H1 (cell line): ENCODE results near the gene POLN.
A peak's percentile ranks its signal among the peaks of the same experiment; 100 is the strongest.

ENCODE experiments used
- CEBPB ChIP-seq: IDR thresholded peaks from 2 replicates; pipeline ENCODE4 v1.6.1; 2012; ENCODE audit warnings: low read depth, low read length
- CTCF ChIP-seq, 3 experiments: IDR thresholded peaks; 1 replicate in 2 of 3; 2 replicates in 1 of 3; pipeline versions ENCODE4 v1.5.1 to v1.6.1; 2011; ENCODE audit warnings: low read length in 3 of 3, mild to moderate bottlenecking in 3 of 3, inconsistent platforms in 2 of 3, low read depth in 1 of 3, moderate library complexity in 1 of 3; ENCODE audit not compliant: insufficient read depth in 1 of 3; ENCODE audit errors: control extremely low read depth in 1 of 3
- EZH2 ChIP-seq: fragments of 200-600 bp; sonication (generic); IDR thresholded peaks from 2 replicates; pipeline ENCODE4 v1.7.1; 2012; ENCODE audit warnings: low read depth, mild to moderate bottlenecking, moderate library complexity, low read length, inconsistent platforms; ENCODE audit not compliant: severe bottlenecking
- GABPA ChIP-seq: IDR thresholded peaks from 2 replicates; pipeline ENCODE4 v1.6.1; 2011; ENCODE audit warnings: mild to moderate bottlenecking, low read length, moderate library complexity, borderline replicate concordance; ENCODE audit not compliant: insufficient read depth
- POLR2A ChIP-seq, 2 experiments: IDR thresholded peaks; 1 replicate in 1 of 2; 2 replicates in 1 of 2; pipeline ENCODE4 v1.6.1; 2011; ENCODE audit warnings: low read depth in 2 of 2, low read length in 2 of 2, mild to moderate bottlenecking in 2 of 2; ENCODE audit errors: control extremely low read depth in 1 of 2
- POLR2AphosphoS5 ChIP-seq: IDR thresholded peaks from 2 replicates; pipeline ENCODE4 v1.6.1; 2011; ENCODE audit warnings: low read depth, low read length
- SRF ChIP-seq: IDR thresholded peaks from 2 replicates; pipeline ENCODE4 v1.6.1; 2011; ENCODE audit warnings: mild to moderate bottlenecking, low read depth, low read length, moderate library complexity
- TCF12 ChIP-seq: IDR thresholded peaks from 2 replicates; pipeline ENCODE4 v1.6.1; 2011; ENCODE audit warnings: low read depth, mild to moderate bottlenecking, low read length
- ZNF274 ChIP-seq: IDR thresholded peaks from 2 replicates; pipeline ENCODE4 v1.7.0; 2012; ENCODE audit warnings: low read length, borderline replicate concordance; ENCODE audit errors: extremely low read depth

DNA sequence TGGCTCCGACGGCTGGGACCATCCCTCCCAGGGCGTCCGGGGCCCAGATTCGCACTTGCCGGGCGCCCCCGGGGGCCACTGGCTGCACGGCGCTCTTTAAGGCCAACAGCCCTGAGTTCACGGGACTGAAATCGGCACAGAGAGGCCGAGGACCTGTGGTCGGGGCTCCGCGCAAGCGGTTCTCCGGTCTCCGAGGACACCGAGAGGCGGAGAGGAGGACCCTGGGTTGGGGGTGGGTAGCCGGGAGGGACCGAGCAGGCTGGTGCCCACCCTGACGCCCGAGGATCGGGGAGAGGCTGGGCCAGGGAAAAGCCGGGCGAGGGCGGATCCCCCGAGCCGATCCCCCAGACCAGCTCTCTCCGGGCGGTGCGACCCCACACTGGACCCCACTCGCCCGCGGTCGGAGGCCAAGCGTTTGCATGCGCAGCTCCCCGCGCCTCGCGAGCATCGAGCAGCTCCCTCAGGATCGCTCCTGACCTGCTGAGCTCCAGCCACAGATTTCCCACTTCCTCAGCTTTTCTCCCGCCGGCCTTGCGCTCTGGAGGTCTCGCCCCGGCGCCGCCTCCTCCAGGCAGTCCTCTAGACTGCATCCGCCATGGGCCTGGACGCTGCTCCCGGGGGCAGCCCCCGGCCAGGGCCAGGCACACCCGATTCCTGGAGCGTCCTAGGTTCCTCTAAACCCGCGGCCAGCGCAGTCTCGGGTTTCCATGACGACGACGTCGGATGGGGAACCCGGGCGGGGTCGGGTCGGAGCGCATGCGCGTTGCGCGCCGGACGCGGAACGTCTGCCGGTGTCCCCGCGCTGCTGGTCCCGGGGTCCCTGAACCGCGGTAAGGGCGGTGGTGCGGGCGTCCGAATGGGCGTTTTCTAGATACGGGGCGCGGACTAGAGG is 200.4 kb downstream of the POLN start:
- TF ChIP-seq EZH2: peak; percentile 55
- no peak for TF ChIP-seq POLR2A (IDR thresholded peaks at IDR 0.05; ENCODE audit: control extremely low read depth in 1 of 2, low read depth in 2 of 2, low read length in 2 of 2)
- no peak for TF ChIP-seq GABPA
- TF ChIP-seq SRF: no peak
- no peak for TF ChIP-seq POLR2AphosphoS5
- 0 out of 4 replicates have a peak, but pooled peaks of 1 of the 3 experiments have one; percentile 23 for TF ChIP-seq CTCF (IDR thresholded peaks at IDR 0.05; ENCODE audit: control extremely low read depth in 1 of 3, insufficient read depth in 1 of 3, low read depth in 1 of 3, low read length in 3 of 3)
- TF ChIP-seq CEBPB: no peak
- TF ChIP-seq TCF12: no peak
- no peak for TF ChIP-seq ZNF274
